ENCODE measurements around the gene FBXL7. TPM values are rescaled to one million over a fixed set of nuclear protein-coding genes. Genes with fewer than 3 reads are reported as not detected.

Gene FBXL7
- total and polyA plus RNA-seq, 2 donors (not counting 3 experiments of a cell fraction or from before 2014, with no cell fraction given) = 23.5 to 32.2 TPM

DNA sequence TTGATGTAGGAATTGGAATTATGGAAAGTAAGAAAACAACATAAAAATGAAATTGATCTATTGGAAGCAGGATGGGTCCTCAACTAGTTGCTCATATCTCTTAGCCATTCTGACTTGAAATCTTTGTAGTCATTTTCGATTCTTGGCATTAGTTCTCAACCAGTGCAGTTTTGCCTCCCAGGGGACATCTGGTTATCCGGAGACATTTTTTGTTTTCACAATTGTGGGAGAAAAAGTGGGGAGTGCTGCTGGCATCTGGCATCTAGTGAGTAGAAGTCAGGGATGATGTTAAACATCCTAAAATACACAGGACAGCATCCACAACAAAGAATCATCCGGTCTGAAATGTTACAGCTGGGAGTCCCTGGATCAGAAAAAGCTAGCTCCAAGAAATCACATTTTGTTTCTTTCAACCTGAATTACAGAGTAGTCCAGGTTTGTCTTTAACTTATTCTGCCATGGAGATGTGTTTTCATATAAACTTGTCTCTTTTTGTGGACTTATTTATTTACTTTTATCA, 74.9 kb downstream of the FBXL7 start:
- H3K36me3 ChIP-seq (ENCODE audit: control insufficient read depth in 2 of 2, extremely low read depth in 1 of 2, insufficient read depth in 2 of 2, low read length in 2 of 2) = no peaks in the 10 kb centered on the region
- H3K9ac ChIP-seq (replicated peaks; ENCODE audit: extremely low read depth, insufficient read depth, low read length) = no peak overlapping the region
- H3K79me2 ChIP-seq (ENCODE audit: control insufficient read depth, insufficient read depth, low read length) = peaks cover 17% of the 10 kb centered on the region
- H2AFZ ChIP-seq (ENCODE audit: low read depth, low read length) = no peak overlapping the region
- intact Hi-C loops (cut with micrococcal nuclease) (loop anchor here (10.0 kb wide), 1 partner anchor 420 kb away; no protein-coding TSS in a partner anchor), dilution Hi-C loops (cut with MboI; ENCODE audit: extremely low pct_ligation_motif_present, low sequenced_read_pairs) (no loop called here)
- no peaks in the 10 kb centered on the region for H3K9me3 ChIP-seq (replicated peaks; ENCODE audit: control insufficient read depth, insufficient read depth, low read length)
- peaks cover 27% of the 10 kb centered on the region for H3K4me1 ChIP-seq (ENCODE audit: control insufficient read depth, extremely low read depth, insufficient read depth, low read length)
- TF ChIP-seq EZH2 (IDR thresholded peaks at IDR 0.05; ENCODE audit: borderline replicate concordance, low read depth, low read length, severe bottlenecking) (no peak), FOS (IDR thresholded peaks at IDR 0.05; ENCODE audit: borderline replicate concordance, insufficient read depth, low read length) (no peak), POLR2A (IDR thresholded peaks at IDR 0.05; ENCODE audit: low read depth, low read length) (no peak), MYC (IDR thresholded peaks at IDR 0.05; ENCODE audit: low read depth, low read length) (no peak), POLR2AphosphoS5 (IDR thresholded peaks at IDR 0.05; ENCODE audit: insufficient read depth, low read depth, low read length) (no peak), GATA2 (IDR thresholded peaks at IDR 0.05; ENCODE audit: insufficient read depth, insufficient read length, low read depth, low read length) (no peak), JUN (IDR thresholded peaks at IDR 0.05; ENCODE audit: borderline replicate concordance, insufficient read depth, insufficient read length, low read depth) (no peak)
- TF ChIP-seq, protein P1, sequence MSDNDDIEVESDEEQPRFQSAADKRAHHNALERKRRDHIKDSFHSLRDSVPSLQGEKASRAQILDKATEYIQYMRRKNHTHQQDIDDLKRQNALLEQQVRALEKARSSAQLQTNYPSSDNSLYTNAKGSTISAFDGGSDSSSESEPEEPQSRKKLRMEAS (IDR thresholded peaks at IDR 0.05; ENCODE audit: insufficient read depth, insufficient read length) = no peak
- TF ChIP-seq, protein P2, sequence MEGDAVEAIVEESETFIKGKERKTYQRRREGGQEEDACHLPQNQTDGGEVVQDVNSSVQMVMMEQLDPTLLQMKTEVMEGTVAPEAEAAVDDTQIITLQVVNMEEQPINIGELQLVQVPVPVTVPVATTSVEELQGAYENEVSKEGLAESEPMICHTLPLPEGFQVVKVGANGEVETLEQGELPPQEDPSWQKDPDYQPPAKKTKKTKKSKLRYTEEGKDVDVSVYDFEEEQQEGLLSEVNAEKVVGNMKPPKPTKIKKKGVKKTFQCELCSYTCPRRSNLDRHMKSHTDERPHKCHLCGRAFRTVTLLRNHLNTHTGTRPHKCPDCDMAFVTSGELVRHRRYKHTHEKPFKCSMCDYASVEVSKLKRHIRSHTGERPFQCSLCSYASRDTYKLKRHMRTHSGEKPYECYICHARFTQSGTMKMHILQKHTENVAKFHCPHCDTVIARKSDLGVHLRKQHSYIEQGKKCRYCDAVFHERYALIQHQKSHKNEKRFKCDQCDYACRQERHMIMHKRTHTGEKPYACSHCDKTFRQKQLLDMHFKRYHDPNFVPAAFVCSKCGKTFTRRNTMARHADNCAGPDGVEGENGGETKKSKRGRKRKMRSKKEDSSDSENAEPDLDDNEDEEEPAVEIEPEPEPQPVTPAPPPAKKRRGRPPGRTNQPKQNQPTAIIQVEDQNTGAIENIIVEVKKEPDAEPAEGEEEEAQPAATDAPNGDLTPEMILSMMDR (IDR thresholded peaks at IDR 0.05; ENCODE audit: extremely low read depth in 1 of 2, insufficient read depth in 1 of 2, low read depth in 1 of 2, low read length in 2 of 2) = no peak
- peaks cover 4% of the 10 kb centered on the region for H4K20me1 ChIP-seq (replicated peaks; ENCODE audit: control insufficient read depth, extremely low read depth, insufficient read depth, low read length)
- no peak overlapping the region for H3K4me3 ChIP-seq (replicated peaks in 1 of 3; ENCODE audit: insufficient read depth in 1 of 3, low read depth in 1 of 3, low read length in 3 of 3)
- POLR2A ChIA-PET = no interaction called here
- CTCF ChIA-PET = interaction anchor here (1.3 to 1.7 kb wide), 2 partner anchors 11 to 220 kb away, joined by 3 to 5 read pairs; no protein-coding TSS in a partner anchor
- H3K27me3 ChIP-seq (ENCODE audit: control insufficient read depth in 2 of 2, insufficient read depth in 2 of 2, low read length in 2 of 2) = no peaks in the 10 kb centered on the region
- no peak for FAIRE-seq
- H3K27ac ChIP-seq (ENCODE audit: insufficient read depth, low read depth, low read length) = no peak overlapping the region
- no peaks in the 10 kb centered on the region for H3K9me1 ChIP-seq (replicated peaks; ENCODE audit: control insufficient read depth, extremely low read depth, insufficient read depth, low read length)
- no peak for DNase-seq (ENCODE audit: low read depth, low spot score)
- BruUV-seq (replicated peaks) = no TSS peak
- H3K4me2 ChIP-seq (ENCODE audit: insufficient read depth, low read length) = no peak overlapping the region

Measured in endothelial cell of umbilical vein (primary cell).